AG04450 (cell line): ENCODE results near the gene ZDHHC3. TPM values are rescaled to one million over a fixed set of nuclear protein-coding genes. Genes with fewer than 3 reads are reported as not detected.

Experiments
- CTCF ChIA-PET: fragments of 300-600, 350-600 bp; formaldehyde crosslinking; extraction: SDS; loops from one replicate; lab custom pipeline; 2022; ENCODE audit warnings: antibody characterized with exemption, inconsistent platforms; lab: Charles Lee
- POLR2A ChIA-PET: fragments of 350-600 bp; formaldehyde crosslinking; extraction: SDS; loops from one replicate; lab custom pipeline; 2021; ENCODE audit warnings: antibody characterized with exemption, inconsistent platforms; lab: Yijun Ruan, JAX
- DNase-seq: peaks from one replicate; pipeline ENCODE4 v3.0.0-alpha.2; 2011; ENCODE audit warnings: low read depth, low spot score
- H3K27ac ChIP-seq: one replicate; pipeline ENCODE4 v1.5.1; 2012; ENCODE audit warnings: low read depth, low read length, control low read depth
- H3K27me3 ChIP-seq: one replicate; pipeline ENCODE4 v1.6.0; 2012; ENCODE audit warnings: low read length; ENCODE audit not compliant: control insufficient read depth, insufficient read depth
- H3K4me3 ChIP-seq: 2 replicates; pipeline ENCODE4 v1.5.1; 2011; ENCODE audit warnings: mild to moderate bottlenecking, low read depth, low read length, control low read depth
- H3K9me3 ChIP-seq: 2 replicates; pipeline ENCODE4 v1.5.1; 2012; ENCODE audit warnings: low read length; ENCODE audit not compliant: control insufficient read depth, insufficient read depth
- CTCF ChIP-seq: IDR thresholded peaks from 2 replicates; pipeline ENCODE4 v1.5.1; 2011; ENCODE audit warnings: low read depth, low read length, control low read depth, inconsistent platforms
- polyA plus RNA-seq: library from polyadenylated mRNA; depleted of rRNA; stranded (reverse); fragments of >200 nt; gene quantifications from 2 replicates; pipeline ENCODE4 v1.2.3, GENCODE V29; 2011

Gene ZDHHC3
- polyA plus RNA-seq, 1 experiment, result 92.7 TPM

- ChIA-PET CTCF (no interaction called here), POLR2A (no interaction called here)
- H3K9me3 ChIP-seq, result no peaks in the 10 kb centered on the region
- H3K4me3 ChIP-seq, result no peak overlapping the region
- no peak for DNase-seq
- no peak overlapping the region for H3K27ac ChIP-seq
- TF ChIP-seq CTCF, result no peak
- no peaks in the 10 kb centered on the region for H3K27me3 ChIP-seq
Measured at GRCh38 chr3:44958386-44958785, 17.6 kb downstream of the ZDHHC3 start.

GRCh38 chr3:44957986-44958385, 18.0 kb downstream of the ZDHHC3 start:
- ChIA-PET POLR2A (no interaction called here), CTCF (no interaction called here)
- DNase-seq, result no peak
- Histone ChIP-seq H3K27ac (no peak overlapping the region), H3K9me3 (no peaks in the 10 kb centered on the region), H3K4me3 (no peak overlapping the region), H3K27me3 (no peaks in the 10 kb centered on the region)
- no peak for TF ChIP-seq CTCF

- H3K27ac ChIP-seq, result no peak overlapping the region
- no peaks in the 10 kb centered on the region for H3K27me3 ChIP-seq
- ChIA-PET POLR2A (no interaction called here), CTCF (no interaction called here)
- no peak for DNase-seq
- no peak for TF ChIP-seq CTCF
- H3K4me3 ChIP-seq, result no peak overlapping the region
- no peaks in the 10 kb centered on the region for H3K9me3 ChIP-seq
Measured at GRCh38 chr3:44955917-44956316, 20.1 kb downstream of the ZDHHC3 start.

- TF ChIP-seq CTCF, result no peak
- CTCF ChIA-PET, result no interaction called here
- no peak for DNase-seq
- POLR2A ChIA-PET, result no interaction called here
- Histone ChIP-seq H3K27ac (no peak overlapping the region), H3K27me3 (no peaks in the 10 kb centered on the region), H3K9me3 (no peaks in the 10 kb centered on the region), H3K4me3 (no peak overlapping the region)
Measured at GRCh38 chr3:44954962-44955361, 21.0 kb downstream of the ZDHHC3 start.

- no peak for DNase-seq
- no peak overlapping the region for H3K4me3 ChIP-seq
- TF ChIP-seq CTCF, result no peak
- no peak overlapping the region for H3K27ac ChIP-seq
- no peaks in the 10 kb centered on the region for H3K27me3 ChIP-seq
- ChIA-PET CTCF (no interaction called here), POLR2A (no interaction called here)
- H3K9me3 ChIP-seq, result no peaks in the 10 kb centered on the region
Measured at GRCh38 chr3:44954304-44954703, 21.7 kb downstream of the ZDHHC3 start.
